Trophoblast cell (in vitro differentiated cells and primary cell): ENCODE measurements around the gene SH3BGR.
A peak's percentile ranks its signal among the peaks of the same experiment; 100 is the strongest.

Experiments
- DNase-seq, 2 donors: peaks; one replicate each; pipeline ENCODE4 v3.0.0-alpha.2; 2016
- H2AFZ ChIP-seq: 2 replicates; pipeline ENCODE4 v1.6.1; 2013; ENCODE audit warnings: low read length, moderate library complexity, mild to moderate bottlenecking; ENCODE audit not compliant: insufficient read depth, poor library complexity
- H2AK5ac ChIP-seq: 2 replicates; pipeline ENCODE4 v1.6.1; 2013; ENCODE audit warnings: mild to moderate bottlenecking, low read length
- H2BK120ac ChIP-seq: 2 replicates; pipeline ENCODE4 v1.6.1; 2013; ENCODE audit warnings: low read length, mild to moderate bottlenecking, moderate library complexity; ENCODE audit not compliant: insufficient read depth, poor library complexity
- H2BK12ac ChIP-seq: 2 replicates; pipeline ENCODE4 v1.6.1; 2013; ENCODE audit warnings: mild to moderate bottlenecking, low read length, moderate library complexity
- H2BK5ac ChIP-seq: 2 replicates; pipeline ENCODE4 v1.6.1; 2013; ENCODE audit warnings: low read length, low read depth, moderate library complexity, mild to moderate bottlenecking; ENCODE audit not compliant: poor library complexity
- H3K14ac ChIP-seq: 2 replicates; pipeline ENCODE4 v1.6.1; 2013; ENCODE audit warnings: mild to moderate bottlenecking, low read length
- H3K18ac ChIP-seq: 2 replicates; pipeline ENCODE4 v1.6.1; 2013; ENCODE audit warnings: mild to moderate bottlenecking, low read length
- H3K23ac ChIP-seq: 2 replicates; pipeline ENCODE4 v1.6.1; 2013; ENCODE audit warnings: low read length
- H3K27ac ChIP-seq: 2 replicates; pipeline ENCODE4 v1.5.1; 2013; ENCODE audit warnings: low read depth, mild to moderate bottlenecking, inconsistent platforms, low read length, moderate library complexity
- H3K27me3 ChIP-seq: 2 replicates; pipeline ENCODE4 v1.6.1; 2013; ENCODE audit warnings: inconsistent platforms, mild to moderate bottlenecking, low read length, moderate library complexity; ENCODE audit not compliant: insufficient read depth
- H3K36me3 ChIP-seq, 2 experiments: 1 replicate in 1 of 2; 2 replicates in 1 of 2; pipeline ENCODE4 v1.6.1; 2013; ENCODE audit warnings: low read length in 2 of 2, mild to moderate bottlenecking in 2 of 2, moderate library complexity in 1 of 2; ENCODE audit not compliant: insufficient read depth in 2 of 2, control insufficient read depth in 1 of 2
- H3K4ac ChIP-seq: 2 replicates; pipeline ENCODE4 v1.6.1; 2013; ENCODE audit warnings: low read depth, mild to moderate bottlenecking, low read length, moderate library complexity
- H3K4me1 ChIP-seq, 2 experiments: 1 replicate in 1 of 2; 2 replicates in 1 of 2; pipeline ENCODE4 v1.6.1; 2013; ENCODE audit warnings: low read length in 2 of 2, mild to moderate bottlenecking in 2 of 2, moderate library complexity in 1 of 2; ENCODE audit not compliant: insufficient read depth in 2 of 2, control insufficient read depth in 1 of 2
- H3K4me2 ChIP-seq: 2 replicates; pipeline ENCODE4 v1.6.1; 2013; ENCODE audit warnings: inconsistent platforms, mild to moderate bottlenecking, low read length, moderate library complexity
- H3K4me3 ChIP-seq: 2 replicates; pipeline ENCODE4 v1.5.1; 2013; ENCODE audit warnings: mild to moderate bottlenecking, low read depth, low read length, inconsistent platforms
- H3K79me1 ChIP-seq: one replicate; pipeline ENCODE4 v1.6.1; 2013; ENCODE audit warnings: low read length
- H3K79me2 ChIP-seq: 2 replicates; pipeline ENCODE4 v1.6.1; 2013; ENCODE audit warnings: low read length, mild to moderate bottlenecking; ENCODE audit not compliant: control insufficient read depth, insufficient read depth, poor library complexity
- H3K9ac ChIP-seq: 2 replicates; pipeline ENCODE4 v1.6.1; 2013; ENCODE audit warnings: mild to moderate bottlenecking, low read length
- H3K9me3 ChIP-seq: 2 replicates; pipeline ENCODE4 v1.6.1; 2013; ENCODE audit warnings: low read depth, mild to moderate bottlenecking, control low read depth, inconsistent platforms, low read length; ENCODE audit not compliant: insufficient read depth
- H4K12ac ChIP-seq: 2 replicates; pipeline ENCODE4 v1.6.1; 2013; ENCODE audit warnings: low read depth, mild to moderate bottlenecking, low read length, moderate library complexity
- H4K8ac ChIP-seq: 2 replicates; pipeline ENCODE4 v1.6.1; 2013; ENCODE audit warnings: low read depth, mild to moderate bottlenecking, low read length, moderate library complexity
- H4K91ac ChIP-seq: one replicate; pipeline ENCODE4 v1.6.1; 2013; ENCODE audit warnings: low read depth, mild to moderate bottlenecking, low read length, moderate library complexity
- WGBS: extraction: QIAGEN DNeasy Blood & Tissue Kit; methylation state at CpG from one replicate; pipeline ENCODE4 v1.1.7; 2013; ENCODE audit warnings: missing lambda C conversion rate; ENCODE audit not compliant: insufficient read length, insufficient coverage; ENCODE audit errors: extremely low coverage; 5-methylcytosine and 5-hydroxymethylcytosine counted together

The SH3BGR gene

GRCh38 chr21:39503123-39503762, 51.5 kb downstream of the SH3BGR start:
- Histone ChIP-seq H3K4me1 (no peaks in the 10 kb centered on the region), H2BK12ac (no peak overlapping the region), H3K23ac (no peak overlapping the region), H3K79me2 (no peaks in the 10 kb centered on the region), H2BK5ac (no peak overlapping the region), H2AK5ac (no peak overlapping the region), H3K36me3 (no peaks in the 10 kb centered on the region), H3K27ac (no peak overlapping the region), H2BK120ac (no peak overlapping the region), H4K91ac (no peak overlapping the region), H3K4ac (no peak overlapping the region), H3K4me2 (no peak overlapping the region), H2AFZ (no peak overlapping the region), H3K18ac (no peak overlapping the region), H3K27me3 (no peaks in the 10 kb centered on the region), H4K8ac (no peak overlapping the region), H4K12ac (no peak overlapping the region), H3K4me3 (no peak overlapping the region), H3K9ac (no peak overlapping the region), H3K79me1 (no peaks in the 10 kb centered on the region), H3K14ac (no peak overlapping the region), H3K9me3 (peaks cover 5% of the 10 kb centered on the region)
- no CpG with 5 or more reads among the region's 1 CpG for WGBS
- DNase-seq = peak in 1 of 2 donors; percentile 24

- Histone ChIP-seq H3K4me3 (no peak overlapping the region), H3K36me3 (no peaks in the 10 kb centered on the region), H4K12ac (no peak overlapping the region), H2AK5ac (no peak overlapping the region), H3K79me1 (no peaks in the 10 kb centered on the region), H3K4ac (no peak overlapping the region), H2BK12ac (no peak overlapping the region), H3K4me2 (no peak overlapping the region), H2BK120ac (no peak overlapping the region), H3K23ac (peak overlapping the region; percentile 17), H3K79me2 (no peaks in the 10 kb centered on the region), H3K9me3 (peaks cover 5% of the 10 kb centered on the region), H3K27ac (no peak overlapping the region), H2BK5ac (no peak overlapping the region), H4K91ac (no peak overlapping the region), H3K4me1 (no peaks in the 10 kb centered on the region), H3K27me3 (no peaks in the 10 kb centered on the region), H3K14ac (no peak overlapping the region), H4K8ac (no peak overlapping the region), H3K9ac (no peak overlapping the region), H2AFZ (no peak overlapping the region), H3K18ac (no peak overlapping the region)
- no CpG with 5 or more reads among the region's 6 CpGs for WGBS
- no peak for DNase-seq
Measured at GRCh38 chr21:39504230-39504629, 52.5 kb downstream of the SH3BGR start.

GRCh38 chr21:39510240-39510639, 58.5 kb downstream of the SH3BGR start:
- Histone ChIP-seq H3K4me2 (no peak overlapping the region), H3K23ac (no peak overlapping the region), H3K4me1 (no peaks in the 10 kb centered on the region), H3K9me3 (peaks cover 5% of the 10 kb centered on the region), H3K4ac (no peak overlapping the region), H2BK12ac (no peak overlapping the region), H2AK5ac (no peak overlapping the region), H2BK5ac (no peak overlapping the region), H2AFZ (no peak overlapping the region), H3K79me1 (no peaks in the 10 kb centered on the region), H4K8ac (no peak overlapping the region), H3K36me3 (no peaks in the 10 kb centered on the region), H3K9ac (no peak overlapping the region), H3K79me2 (no peaks in the 10 kb centered on the region), H3K27ac (no peak overlapping the region), H2BK120ac (no peak overlapping the region), H3K27me3 (no peaks in the 10 kb centered on the region), H3K4me3 (no peak overlapping the region), H4K91ac (no peak overlapping the region), H3K14ac (no peak overlapping the region), H3K18ac (no peak overlapping the region), H4K12ac (no peak overlapping the region)
- WGBS = no CpG with 5 or more reads among the region's 1 CpG
- no peak for DNase-seq

GRCh38 chr21:39511102-39511501, 59.3 kb downstream of the SH3BGR start:
- Histone ChIP-seq H3K4ac (no peak overlapping the region), H3K79me2 (no peaks in the 10 kb centered on the region), H3K4me3 (peak overlapping the region; percentile 1), H2BK12ac (no peak overlapping the region), H3K79me1 (no peaks in the 10 kb centered on the region), H3K4me1 (no peaks in the 10 kb centered on the region), H2AFZ (no peak overlapping the region), H3K27ac (no peak overlapping the region), H3K9me3 (peaks cover 5% of the 10 kb centered on the region), H3K36me3 (no peaks in the 10 kb centered on the region), H3K27me3 (no peaks in the 10 kb centered on the region), H3K23ac (peak overlapping the region; percentile 21), H2AK5ac (no peak overlapping the region), H4K8ac (no peak overlapping the region), H2BK120ac (no peak overlapping the region), H3K18ac (no peak overlapping the region), H4K12ac (no peak overlapping the region), H3K9ac (no peak overlapping the region), H3K14ac (no peak overlapping the region), H4K91ac (no peak overlapping the region), H3K4me2 (no peak overlapping the region), H2BK5ac (no peak overlapping the region)
- 100% methylated on average over 3 of the region's 3 CpGs for WGBS
- no peak for DNase-seq
